ENCODE results near the gene AMOTL1.

GRCh38 chr11:94864506-94865045 is 96.4 kb downstream of the AMOTL1 start:
- TF ChIP-seq CTCF (conservative IDR thresholded peaks at IDR 0.05; ENCODE audit: low read depth, low read length) (no peak), EZH2 (IDR thresholded peaks at IDR 0.05; ENCODE audit: low read length, unreplicated experiment) (no peak)
